ENCODE measurements around the gene AFTPH.

AFTPH gene

DNA sequence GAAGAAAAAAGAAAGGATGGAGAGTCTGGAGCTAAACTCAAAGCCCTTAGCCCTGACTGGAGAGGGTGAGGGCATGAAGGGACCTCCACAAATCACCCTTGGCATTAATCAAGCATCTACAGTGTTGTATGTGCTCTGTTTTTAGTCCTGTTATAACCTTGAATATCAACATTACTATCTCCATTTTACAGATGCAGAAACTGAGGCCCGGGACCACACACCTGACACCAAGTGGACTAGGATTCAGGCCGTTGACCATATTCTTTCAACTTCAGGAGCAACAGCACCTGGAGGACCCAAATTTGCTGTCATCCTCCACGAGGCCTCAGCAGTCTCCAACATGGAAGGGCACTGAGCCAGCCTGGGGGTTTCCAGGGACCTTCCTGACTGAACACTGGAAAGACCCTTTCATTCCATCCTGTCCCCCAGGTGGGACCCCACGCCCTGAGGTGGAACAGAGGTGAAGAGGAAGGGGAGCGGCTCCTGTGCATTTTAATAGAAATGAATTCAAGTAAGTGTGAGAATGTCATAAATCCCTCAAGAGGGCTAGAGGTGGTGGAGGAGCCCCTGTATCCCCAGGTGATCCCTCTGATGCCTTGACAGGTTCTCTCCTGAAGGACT, 88.6 kb downstream of the AFTPH start:
- DNase-seq (ENCODE audit: low spot score), result no peak

GRCh38 chr2:64613276-64613675, 89.1 kb downstream of the AFTPH start:
- no peak for DNase-seq (ENCODE audit: low spot score)

GRCh38 chr2:64615192-64615763, 91.2 kb downstream of the AFTPH start:
- no peak for DNase-seq (ENCODE audit: low spot score)

- DNase-seq (ENCODE audit: low spot score), result no peak
Measured at GRCh38 chr2:64615844-64616536, 91.9 kb downstream of the AFTPH start.

- no peak for DNase-seq (ENCODE audit: low spot score)
Measured at GRCh38 chr2:64617631-64618151, 93.6 kb downstream of the AFTPH start.

DNA sequence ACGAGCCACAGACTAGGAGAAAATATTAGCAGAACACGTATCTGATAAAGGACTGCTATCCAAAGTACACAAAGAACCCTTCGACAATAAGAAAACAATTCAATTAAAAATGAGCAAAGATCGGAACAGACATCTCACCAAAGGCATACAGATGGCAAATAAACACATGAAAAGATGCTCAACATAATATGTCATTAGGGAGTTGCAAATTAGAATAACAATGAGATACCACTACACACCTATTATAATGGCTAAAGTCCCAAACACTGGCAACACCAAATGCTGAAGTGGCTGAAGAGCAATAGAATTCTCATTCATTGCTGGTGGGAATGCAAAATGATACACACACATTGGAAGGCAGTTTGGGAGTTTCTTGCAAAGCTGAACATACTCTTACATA, 96.5 kb downstream of the AFTPH start:
- DNase-seq (ENCODE audit: low spot score), result no peak

GRCh38 chr2:64622443-64623241, 98.5 kb downstream of the AFTPH start:
- DNase-seq (ENCODE audit: low spot score), result no peak

DNA sequence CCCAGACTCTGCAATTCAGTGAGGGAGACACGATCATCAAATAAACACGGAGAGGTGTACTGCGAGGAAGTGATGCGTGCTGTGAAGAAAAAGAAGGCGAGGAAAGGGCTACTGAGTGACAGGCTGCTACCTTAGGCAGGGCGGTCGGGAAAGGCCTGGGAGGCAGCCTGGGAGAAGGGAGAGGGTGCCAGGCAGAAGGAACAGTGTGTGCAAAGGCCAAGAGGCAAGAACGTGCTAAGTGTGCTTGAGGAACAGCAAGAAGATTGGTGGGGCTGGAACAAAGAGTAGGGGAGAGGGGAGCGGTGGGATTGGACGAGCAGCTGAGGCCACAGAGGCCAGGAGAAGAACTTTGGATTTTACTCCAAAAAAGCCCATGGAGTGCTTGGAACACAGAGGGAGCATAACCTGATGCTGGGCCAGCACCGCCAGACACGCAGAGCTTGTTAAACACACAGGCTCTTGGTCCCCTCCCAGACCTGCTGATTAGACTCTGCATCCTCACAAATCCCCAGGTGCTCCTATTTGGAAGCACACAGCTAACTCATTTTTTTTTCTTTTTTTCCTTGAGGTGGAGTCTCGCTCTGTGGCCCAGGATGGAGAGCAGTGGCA, 99.2 kb downstream of the AFTPH start:
- DNase-seq (ENCODE audit: low spot score), result no peak

GRCh38 chr2:64624108-64624610, 100.0 kb downstream of the AFTPH start:
- no peak for DNase-seq (ENCODE audit: low spot score)

- DNase-seq (ENCODE audit: low spot score), result no peak
Measured at GRCh38 chr2:64624862-64625261, 100.7 kb downstream of the AFTPH start.

- DNase-seq (ENCODE audit: low spot score), result no peak
Measured at GRCh38 chr2:64625299-64626145, 101.4 kb downstream of the AFTPH start.

DNA sequence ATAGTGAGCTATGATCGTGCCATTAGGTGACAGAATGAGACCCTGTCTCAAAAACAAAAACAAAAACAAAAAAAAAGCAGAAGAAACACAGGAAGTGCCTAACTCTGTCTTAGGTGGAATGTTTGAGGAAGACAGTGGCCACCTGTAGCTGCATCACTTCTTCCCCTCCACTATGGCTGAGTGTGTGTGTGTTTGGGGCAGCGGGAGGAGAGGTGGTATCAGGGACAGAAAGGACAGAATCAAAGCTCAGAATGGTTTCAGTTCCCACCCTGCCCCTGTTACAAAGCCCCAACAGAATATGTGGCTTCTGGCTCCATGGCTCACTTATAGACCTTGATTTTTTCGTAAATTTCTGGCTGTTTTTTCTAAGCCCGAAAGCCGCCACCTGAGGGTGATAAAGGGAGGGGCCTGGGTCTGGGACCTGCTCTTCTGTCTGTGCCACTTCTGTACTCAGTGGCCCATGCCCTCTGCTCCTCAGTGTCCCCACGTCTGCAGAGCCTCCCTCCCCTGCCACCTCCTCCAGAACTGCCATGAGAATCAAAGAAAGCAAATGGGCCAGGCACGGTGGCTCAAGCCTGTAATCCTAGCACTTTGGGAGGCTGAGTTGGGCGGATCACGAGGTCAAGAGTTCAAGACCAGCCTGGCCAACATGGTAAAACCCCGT, 102.2 kb downstream of the AFTPH start:
- no peak for DNase-seq (ENCODE audit: low spot score)

- DNase-seq (ENCODE audit: low spot score), result peak; percentile 77
Measured at GRCh38 chr2:64626963-64627760, 103.0 kb downstream of the AFTPH start.

DNA sequence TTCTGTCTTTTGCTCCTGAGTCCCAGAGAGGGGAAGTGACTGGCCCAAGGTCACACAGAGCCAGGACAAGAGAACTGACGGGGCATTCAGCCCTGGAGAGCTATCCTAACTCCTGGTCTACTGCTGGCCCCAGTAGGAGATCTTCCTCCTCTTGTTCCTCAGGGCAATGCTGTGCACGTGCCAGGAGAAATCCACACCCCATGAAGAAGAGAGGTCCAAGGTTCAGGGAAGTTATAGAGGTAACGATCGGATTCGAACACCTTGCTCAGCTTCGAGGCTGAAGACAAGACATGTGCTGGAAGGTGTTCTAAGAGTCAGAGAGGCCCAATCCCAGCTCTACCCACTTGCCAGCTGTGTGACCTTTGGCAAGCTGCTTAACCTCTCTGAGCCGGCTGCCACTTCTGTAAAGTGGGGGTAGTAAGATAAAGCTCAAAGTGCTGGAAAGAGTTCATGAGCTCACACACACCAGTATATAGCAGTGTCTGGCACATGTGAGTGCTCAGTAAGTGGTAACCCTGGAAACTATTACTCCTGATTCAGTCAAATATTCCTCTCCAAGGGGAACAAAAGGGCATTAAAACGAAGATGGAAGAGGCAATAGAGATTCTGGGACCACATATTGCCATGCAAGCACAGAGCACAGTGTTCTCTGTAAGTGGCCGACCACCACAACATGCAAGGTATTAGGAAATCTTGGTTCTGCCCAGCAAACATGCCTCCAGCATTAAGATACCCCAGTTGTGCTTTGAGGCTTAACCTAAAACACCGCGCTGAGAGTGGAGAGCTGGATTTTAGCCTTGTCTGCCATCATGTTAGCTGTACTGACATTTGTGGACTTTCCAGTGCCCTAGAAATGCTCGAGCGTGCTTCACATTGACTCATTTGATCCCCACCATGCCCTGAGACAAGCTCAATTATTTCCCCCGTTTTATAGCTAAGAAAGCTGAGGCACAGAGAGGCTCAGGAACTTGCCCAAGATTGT, 104.0 kb downstream of the AFTPH start:
- DNase-seq (ENCODE audit: low spot score), result no peak

DNA sequence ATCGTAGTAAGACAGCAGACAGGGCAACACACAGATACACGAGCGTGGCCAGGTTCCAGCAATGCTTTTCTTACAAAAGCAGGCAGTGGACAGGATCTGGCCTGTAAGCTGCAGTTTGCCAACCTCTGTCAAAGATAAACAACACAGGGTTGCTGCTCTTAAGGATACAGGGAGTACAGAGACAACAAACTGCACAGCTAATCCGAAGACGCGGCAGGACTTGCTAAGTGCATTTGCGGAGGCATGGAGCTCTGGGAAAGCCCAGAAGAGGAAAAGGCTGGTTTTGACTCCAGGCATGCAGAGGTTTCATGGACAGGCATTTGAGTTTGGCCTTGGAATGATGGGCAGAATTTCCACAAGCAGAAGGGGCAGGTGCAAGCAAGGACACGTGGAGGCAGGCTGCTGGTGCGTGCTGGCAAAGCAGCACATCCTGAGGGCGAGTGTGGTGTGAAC, 105.2 kb downstream of the AFTPH start:
- DNase-seq (ENCODE audit: low spot score), result no peak

- no peak for DNase-seq (ENCODE audit: low spot score)
Measured at GRCh38 chr2:64629875-64630274, 105.7 kb downstream of the AFTPH start.

DNA sequence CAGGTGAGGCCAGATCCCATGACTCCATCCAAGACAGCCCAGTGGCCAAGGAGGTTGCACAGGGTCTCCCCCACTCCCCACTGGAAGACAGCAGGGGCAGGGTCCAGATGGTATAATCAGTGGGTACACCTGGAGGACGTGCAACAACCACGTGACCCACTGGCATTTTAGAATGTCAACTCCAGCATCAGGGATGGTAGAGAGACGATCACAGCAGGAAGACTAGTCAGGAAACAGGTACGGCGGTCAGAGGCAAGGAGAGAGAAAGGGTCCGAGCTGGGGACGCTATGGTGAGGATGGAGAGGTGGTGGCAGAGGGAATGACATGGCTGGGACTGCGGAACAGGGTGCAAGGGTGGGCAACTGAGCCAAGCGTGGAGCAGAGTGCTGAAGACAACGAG, 106.6 kb downstream of the AFTPH start:
- DNase-seq (ENCODE audit: low spot score), result no peak

GRCh38 chr2:64631771-64632170, 107.6 kb downstream of the AFTPH start:
- DNase-seq (ENCODE audit: low spot score), result no peak

Measured in Ammon's horn (tissue), 1 donor.